Umbilical cord (tissue), 2 donors: Measurements from ENCODE around the gene NCOA4. TPM values are rescaled to one million over a fixed set of nuclear protein-coding genes. Genes with fewer than 3 reads are reported as not detected.
"Not testable (repeated sequence)": the region's sequence is repeated elsewhere in the genome, so short reads cannot be mapped to it uniquely, and the experiment has no call there.

ENCODE experiments used
- DNase-seq: peaks from one replicate; pipeline ENCODE4 v3.0.0-alpha.2; 2015; ENCODE audit warnings: low spot score
- total RNA-seq: library from RNA; depleted of rRNA; stranded (reverse); fragments of >200 nt; gene quantifications from one replicate; pipeline ENCODE4 v1.2.3, GENCODE V29; 2014; ENCODE audit warnings: low replicate concordance; ENCODE audit not compliant: insufficient read depth

NCOA4 gene
- total RNA-seq, 1 donor from 2014 or later = 256 TPM

GRCh38 chr10:46020344-46020657 lies 10.1 kb downstream of the NCOA4 start:
- no peak for DNase-seq

- DNase-seq = no peak
These were observed 10.7 kb downstream of the NCOA4 start for GRCh38 chr10:46019569-46020343.

GRCh38 chr10:46019177-46019528 lies 11.3 kb downstream of the NCOA4 start:
- no peak for DNase-seq

GRCh38 chr10:46018453-46019176 lies 11.8 kb downstream of the NCOA4 start:
- no peak for DNase-seq

GRCh38 chr10:46017733-46018132 lies 12.7 kb downstream of the NCOA4 start:
- DNase-seq = no peak

- DNase-seq = no peak
These were observed 13.6 kb downstream of the NCOA4 start for GRCh38 chr10:46016811-46017210.

- DNase-seq = no peak
These were observed 14.2 kb downstream of the NCOA4 start for GRCh38 chr10:46016190-46016589.

- no peak for DNase-seq
These were observed 15.6 kb downstream of the NCOA4 start for GRCh38 chr10:46014683-46015405.

GRCh38 chr10:46014206-46014605 lies 16.2 kb downstream of the NCOA4 start:
- DNase-seq = no peak

GRCh38 chr10:46012746-46013145 lies 17.7 kb downstream of the NCOA4 start:
- DNase-seq = no peak

- no peak for DNase-seq
These were observed 24.2 kb downstream of the NCOA4 start for GRCh38 chr10:46006219-46006618.

GRCh38 chr10:46005383-46005782 lies 25.0 kb downstream of the NCOA4 start:
- DNase-seq = no peak

GRCh38 chr10:46004963-46005362 lies 25.5 kb downstream of the NCOA4 start:
- no peak for DNase-seq

GRCh38 chr10:46002916-46003693 lies 27.3 kb downstream of the NCOA4 start:
- no peak for DNase-seq

GRCh38 chr10:46002189-46002687 lies 28.2 kb downstream of the NCOA4 start:
- DNase-seq = not testable (repeated sequence)

- DNase-seq = no peak
These were observed 29.2 kb downstream of the NCOA4 start for GRCh38 chr10:46001187-46001756.

- no peak for DNase-seq
These were observed 29.9 kb downstream of the NCOA4 start for GRCh38 chr10:46000538-46000937.

- DNase-seq = not testable (repeated sequence)
These were observed 30.5 kb downstream of the NCOA4 start for GRCh38 chr10:45999955-46000354.

- DNase-seq = no peak
These were observed 32.2 kb downstream of the NCOA4 start for GRCh38 chr10:45997994-45998763.

- DNase-seq = no peak
These were observed 32.9 kb downstream of the NCOA4 start for GRCh38 chr10:45997557-45997956.

- not testable (repeated sequence) for DNase-seq
These were observed 44.8 kb downstream of the NCOA4 start for GRCh38 chr10:45985590-45985989.
